CD4-positive, alpha-beta T cell treated with Interleukin-1 beta for 1 hour (primary cell): Measurements from ENCODE around the gene MMP19.
"Not testable (repeated sequence)": the region's sequence is repeated elsewhere in the genome, so short reads cannot be mapped to it uniquely, and the experiment has no call there.

Source experiments
- DNase-seq, 2 donors: peaks; one replicate each; pipeline ENCODE4 v3.0.0-alpha.2; 2020 to 2022

The MMP19 gene

GRCh38 chr12:55840581-55841351 lies 2.0 kb downstream of the MMP19 start:
- DNase-seq: no peak

- no peak for DNase-seq
These were observed 3.2 kb downstream of the MMP19 start for GRCh38 chr12:55839345-55840140.

GRCh38 chr12:55838361-55838760 lies 4.4 kb downstream of the MMP19 start:
- no peak for DNase-seq

DNA sequence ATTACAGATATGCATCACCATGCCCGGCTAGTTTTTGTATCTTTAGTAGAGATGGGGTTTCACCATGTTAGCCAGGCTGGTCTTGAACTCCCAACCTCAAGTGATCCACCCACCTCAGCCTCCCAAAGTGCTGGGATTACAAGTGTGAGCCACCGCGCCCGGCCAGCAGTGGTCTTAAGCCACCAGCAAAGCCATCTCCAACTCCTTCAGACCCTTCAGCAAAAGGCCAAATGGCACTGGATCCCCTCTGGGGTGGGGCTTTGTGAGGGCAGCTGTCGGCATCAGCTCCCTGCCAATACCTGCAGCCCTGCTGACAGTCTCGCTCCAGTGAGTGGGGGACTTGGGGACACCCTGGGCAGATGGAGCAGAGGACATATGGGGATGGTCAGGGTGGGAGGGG lies 8.3 kb downstream of the MMP19 start:
- not testable (repeated sequence) for DNase-seq

- no peak for DNase-seq
These were observed 9.7 kb downstream of the MMP19 start for GRCh38 chr12:55833056-55833455.

DNA sequence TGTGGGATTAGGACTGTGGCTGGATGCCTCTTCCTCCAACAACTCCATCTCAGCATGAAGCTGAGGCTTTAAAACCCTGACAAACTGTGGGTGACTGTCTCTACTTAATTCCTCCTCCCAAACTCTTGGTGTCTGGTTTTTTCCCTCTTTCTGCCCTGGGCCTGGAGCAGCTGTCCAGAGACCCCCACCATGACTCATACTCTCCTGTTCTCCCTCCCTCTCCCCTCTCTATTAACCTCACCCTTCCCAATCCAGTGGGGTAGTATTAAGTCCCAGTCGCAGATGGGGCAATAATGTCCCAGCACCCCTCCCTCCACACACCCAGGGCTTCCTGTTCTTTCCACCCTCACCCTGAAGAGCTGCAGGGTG lies 11.3 kb downstream of the MMP19 start:
- no peak for DNase-seq

GRCh38 chr12:55830601-55831446 lies 11.9 kb downstream of the MMP19 start:
- peak; percentile 57 to 69 for DNase-seq

DNA sequence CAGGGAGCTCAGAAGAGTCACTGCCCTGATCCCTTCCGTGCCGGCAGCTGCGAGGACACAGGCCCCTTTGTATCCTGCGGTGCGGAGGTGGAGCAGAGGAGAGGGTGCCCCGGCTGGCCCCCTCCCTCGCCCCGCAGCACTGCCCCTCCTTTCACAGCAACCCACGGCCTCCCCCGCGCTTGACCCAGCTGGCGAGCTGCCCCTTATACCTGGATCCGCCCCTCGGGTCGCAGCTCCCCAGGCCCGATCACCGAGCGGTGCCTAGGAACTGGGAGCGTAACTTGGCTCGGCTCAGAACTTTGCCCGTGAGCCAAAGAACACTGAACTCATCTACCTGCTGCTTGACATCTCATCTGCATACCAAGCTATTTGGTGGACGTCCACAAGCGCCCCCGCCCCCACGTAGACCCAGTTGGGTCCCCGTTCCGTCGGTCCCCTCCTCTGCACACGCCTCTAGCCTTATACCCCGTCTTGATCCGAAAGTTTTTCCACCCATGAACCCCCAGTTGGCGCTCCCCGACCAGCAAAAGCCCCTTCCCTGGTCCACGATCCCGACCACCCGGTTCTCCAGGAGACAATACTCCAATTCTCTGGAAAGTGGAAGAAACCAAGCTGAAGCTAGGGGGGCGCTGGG lies 12.7 kb downstream of the MMP19 start:
- DNase-seq: peak; percentile 13 to 24

GRCh38 chr12:55828357-55828756 lies 14.4 kb downstream of the MMP19 start:
- no peak for DNase-seq

DNA sequence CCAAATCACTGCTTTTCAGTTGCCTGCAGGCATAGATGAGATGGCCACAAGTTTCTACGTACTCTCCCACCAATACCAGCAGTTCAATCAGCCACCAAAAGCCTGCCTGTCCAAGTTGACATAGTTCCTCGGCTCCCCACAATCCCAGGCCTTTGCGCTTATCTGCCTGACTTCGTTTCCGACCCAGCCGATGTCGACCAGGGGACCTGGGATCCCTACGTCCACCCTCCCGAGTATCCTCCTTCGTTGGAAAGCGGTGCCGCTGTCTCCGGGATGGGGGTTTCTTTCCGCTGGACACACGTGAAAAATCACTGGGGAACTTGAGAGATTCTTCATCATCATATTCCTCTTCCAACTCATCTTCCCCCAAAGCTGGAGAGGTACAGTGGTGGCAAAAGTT lies 14.9 kb downstream of the MMP19 start:
- DNase-seq: no peak

DNA sequence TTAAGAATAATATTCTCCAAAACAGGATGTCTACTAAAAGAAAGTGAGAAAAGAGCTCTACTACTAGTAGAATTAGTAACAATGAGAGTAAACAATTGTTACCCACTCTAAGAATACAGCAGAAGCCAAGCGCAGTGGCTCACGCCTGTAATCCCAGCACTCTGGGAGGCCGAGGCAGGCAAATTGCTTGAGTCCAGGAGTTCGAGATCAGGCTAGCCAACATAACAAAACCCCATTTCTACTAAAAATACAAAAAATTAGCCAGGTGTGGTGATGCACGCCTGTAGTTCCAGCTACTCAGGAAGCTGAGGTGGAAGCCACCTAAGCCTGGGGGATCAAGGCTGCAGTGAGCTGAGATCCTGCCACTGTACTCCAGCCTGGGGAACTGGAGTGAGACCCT lies 18.0 kb downstream of the MMP19 start:
- DNase-seq: no peak

DNA sequence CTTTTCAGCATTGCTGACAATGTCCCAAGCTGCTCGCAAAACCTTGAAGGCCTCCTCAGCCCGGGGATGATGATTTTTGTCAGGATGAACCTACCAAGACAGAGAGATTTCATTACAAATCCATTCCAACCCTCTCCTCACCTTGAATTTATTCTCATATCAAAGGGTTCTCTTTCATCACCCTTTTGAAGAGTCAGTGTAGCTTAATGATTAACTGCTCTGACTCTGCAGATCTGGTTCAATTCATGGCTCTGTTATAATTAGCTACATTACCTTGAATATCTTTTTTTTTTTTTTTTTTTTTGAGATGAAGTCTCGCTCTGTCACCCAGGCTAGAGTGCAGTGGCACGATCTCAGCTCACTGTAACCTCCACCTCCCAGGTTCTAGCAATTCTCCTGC lies 19.3 kb downstream of the MMP19 start:
- no peak for DNase-seq

DNA sequence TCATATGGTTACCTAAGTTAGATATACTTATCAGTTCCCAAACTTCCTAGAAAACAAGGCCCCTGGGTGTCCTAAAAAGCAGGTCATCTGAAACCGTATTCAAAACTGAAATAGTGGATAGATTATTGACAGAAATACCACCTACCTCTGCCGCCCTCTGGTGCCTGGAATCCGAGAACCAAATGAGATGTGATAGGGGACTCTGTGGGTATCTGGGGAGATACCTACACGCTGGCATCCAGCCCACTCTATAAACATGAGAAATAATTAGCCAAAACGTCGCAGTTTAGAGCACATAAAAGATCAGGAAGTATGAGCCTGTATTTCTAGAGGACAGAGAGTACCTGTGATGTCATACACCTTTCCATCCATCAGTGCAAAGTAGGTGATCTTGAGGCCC lies 20.5 kb downstream of the MMP19 start:
- DNase-seq: no peak

GRCh38 chr12:55820679-55821078 lies 22.1 kb downstream of the MMP19 start:
- DNase-seq: no peak

DNA sequence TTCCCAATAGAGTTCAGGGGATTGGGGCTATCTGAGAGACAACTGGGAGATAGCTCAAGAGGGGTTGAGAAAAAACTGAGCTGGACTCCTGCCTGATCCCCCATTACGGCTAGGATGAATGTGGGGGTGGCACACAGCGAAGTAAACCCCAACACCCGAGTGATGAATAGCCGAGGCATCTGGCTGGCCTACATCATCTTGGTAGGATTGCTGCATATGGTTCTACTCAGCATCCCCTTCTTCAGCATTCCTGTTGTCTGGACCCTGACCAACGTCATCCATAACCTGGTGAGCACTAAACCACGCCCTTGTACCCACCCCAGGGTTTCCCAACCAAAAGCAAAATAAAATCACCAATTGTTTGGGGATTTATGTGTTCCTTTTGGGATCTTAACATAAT lies 23.9 kb downstream of the MMP19 start:
- no peak for DNase-seq

DNA sequence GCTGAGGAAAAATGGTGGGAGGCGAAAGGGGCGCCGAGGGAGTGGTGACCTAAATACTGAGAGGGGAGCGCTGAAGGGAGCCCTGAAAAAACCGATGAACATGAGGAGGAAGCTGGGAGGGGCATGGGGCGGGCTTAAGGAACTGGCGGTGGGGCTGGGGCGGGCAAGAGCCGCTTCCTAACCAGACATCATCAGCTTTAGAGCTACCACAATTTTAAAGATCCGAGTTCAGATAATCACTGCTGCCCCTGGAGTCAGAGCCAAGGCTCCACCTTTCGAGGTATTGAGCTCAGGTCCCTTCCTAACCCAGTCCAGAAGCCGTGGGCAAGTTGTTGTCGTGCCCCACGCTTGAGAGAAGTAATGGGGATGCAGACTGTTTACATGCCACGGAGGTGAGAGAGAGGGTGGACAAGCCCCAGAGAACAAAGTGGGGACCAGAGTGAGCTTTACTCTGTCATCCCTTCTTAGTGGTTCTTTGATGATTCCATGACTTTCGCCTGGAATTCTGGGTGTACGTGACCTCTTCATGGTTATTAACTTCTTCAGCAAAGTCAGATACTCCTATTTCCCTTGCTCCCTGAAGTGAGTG lies 24.5 kb downstream of the MMP19 start:
- DNase-seq: no peak

DNA sequence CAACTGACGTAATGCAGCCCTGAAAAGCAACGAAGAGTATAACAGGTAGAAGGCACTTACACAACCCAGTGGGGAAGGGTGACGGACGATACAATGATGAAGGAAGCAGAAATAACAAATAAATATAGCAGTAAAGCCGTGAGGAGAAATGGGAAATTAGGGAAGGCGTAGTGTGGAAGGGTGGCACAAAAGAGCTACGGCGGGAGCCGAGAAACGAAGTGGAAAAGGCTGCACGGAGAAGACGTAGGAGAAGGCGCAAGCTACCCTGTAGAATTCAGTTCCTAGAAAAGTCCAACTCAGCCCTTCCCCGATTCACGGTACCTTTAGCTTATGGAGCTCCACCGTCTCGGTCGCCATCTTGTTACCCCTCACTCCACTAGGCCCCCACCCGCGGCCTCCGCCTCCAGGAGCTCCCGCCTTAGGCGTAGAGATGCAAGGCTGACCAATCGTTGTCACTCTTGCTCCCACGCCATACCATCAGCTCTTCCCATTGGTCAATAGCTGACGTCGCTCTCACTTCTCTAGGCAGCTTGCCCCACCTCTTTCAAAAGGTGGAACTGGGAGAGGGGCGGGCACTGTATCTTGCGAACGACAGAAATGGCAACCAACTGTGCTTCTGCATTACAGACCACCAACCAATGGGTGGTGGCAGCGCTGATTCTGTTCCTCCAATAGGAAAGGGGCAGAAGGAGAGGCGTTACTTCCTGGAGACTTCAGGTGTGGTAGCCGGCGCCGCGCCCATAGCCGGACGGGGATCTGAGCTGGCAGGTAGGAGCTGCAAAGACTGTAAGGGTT lies 25.2 kb downstream of the MMP19 start, which contains the start of the genes ORMDL2 and SARNP:
Gene ORMDL2 (plus strand): TSS at position 697 of the 795 bp plus-strand sequence. CDS start 959 bp downstream, outside the sequence.
Gene SARNP (minus strand): TSS at position 380 of the 795 bp plus-strand sequence. CDS start 23 bp downstream, at position 357.
- peak; percentile 99 for DNase-seq

- DNase-seq: no peak
These were observed 25.8 kb downstream of the MMP19 start for GRCh38 chr12:55816881-55817344.

GRCh38 chr12:55815473-55815872 lies 27.3 kb downstream of the MMP19 start:
- no peak for DNase-seq

- DNase-seq: no peak
These were observed 28.5 kb downstream of the MMP19 start for GRCh38 chr12:55814257-55814656.

GRCh38 chr12:55812088-55812487 lies 30.6 kb downstream of the MMP19 start:
- no peak for DNase-seq
